Spleen (tissue), 7 donors: ENCODE results near the gene SYCE1.
"Not testable (repeated sequence)": the region's sequence is repeated elsewhere in the genome, so short reads cannot be mapped to it uniquely, and the experiment has no call there.

Source experiments
- CTCF ChIP-seq, 11 experiments: fragments of 200-600 bp in 7 of 11; fragments of 450-650 bp in 4 of 11; sonication (generic) in 4 of 11; IDR thresholded peaks in 8 of 11; conservative IDR thresholded peaks in 3 of 11; 1 replicate in 7 of 11; 2 replicates in 4 of 11; pipeline versions ENCODE4 v1.4.0 to v1.8.0; 2016 to 2021; ENCODE audit warnings: antibody characterized with exemption in 11 of 11, inconsistent platforms in 4 of 11, mild to moderate bottlenecking in 1 of 11
- POLR2A ChIP-seq, 3 donors: fragments of 450-650 bp; IDR thresholded peaks; one replicate each; pipeline ENCODE4 v1.5.1; 2017; ENCODE audit warnings: antibody characterized with exemption in 3 of 3, mild to moderate bottlenecking in 1 of 3
- POLR2AphosphoS5 ChIP-seq, 3 donors: sonication (generic); formaldehyde crosslinking; IDR thresholded peaks; one replicate each; pipeline ENCODE4 v1.5.1; 2017; ENCODE audit warnings: antibody characterized with exemption in 3 of 3
- donor health status: DM: no; HTN: no; CAD: no; lungs with moderate emphysema.
- donor health status: DM: no; HTN: no; CAD: no.
- donor health status: DM: no; HTN: no; CAD: no.

DNA sequence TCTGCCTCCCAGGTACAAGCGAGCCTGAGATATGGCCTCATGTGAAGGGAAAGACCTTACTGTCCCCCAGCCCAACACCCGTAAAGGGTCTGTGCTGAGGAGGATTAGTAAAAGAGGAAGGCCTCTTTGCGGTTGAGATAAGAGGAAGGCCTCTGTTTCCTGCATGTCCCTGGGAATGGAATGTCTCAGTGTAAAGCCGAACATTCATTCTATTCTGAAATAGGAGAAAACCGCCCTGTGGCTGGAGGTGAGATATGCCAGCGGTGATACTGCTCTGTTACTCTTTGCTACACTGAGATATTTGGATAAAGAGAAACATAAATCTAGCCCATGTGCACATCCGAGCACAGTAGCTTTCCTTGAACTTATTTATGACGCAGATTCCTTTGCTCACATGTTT, 34.5 kb upstream of the SYCE1 start:
- not testable (repeated sequence) for TF ChIP-seq POLR2AphosphoS5 (IDR thresholded peaks at IDR 0.05); CTCF (IDR thresholded peaks at IDR 0.05 in 8 of 11, conservative IDR thresholded peaks at IDR 0.05 in 3 of 11); POLR2A (IDR thresholded peaks at IDR 0.05)
